ENCODE results near the gene TCF20.

Gene TCF20

GRCh38 chr22:42308892-42309468, 38.5 kb upstream of the TCF20 start:
- Histone ChIP-seq H3K9me3 (no peaks in the 10 kb centered on the region), H3K4me1 (peaks cover 51% of the 10 kb centered on the region), H3K36me3 (no peaks in the 10 kb centered on the region), H3K4me3 (ENCODE audit: low read depth, low read length) (no peak overlapping the region), H3K27me3 (no peaks in the 10 kb centered on the region)
- DNase-seq: peak; percentile 75
- TF ChIP-seq CTCF (IDR thresholded peaks at IDR 0.05; ENCODE audit: low read depth, low read length): peak; percentile 28

- H3K9me3 ChIP-seq: no peaks in the 10 kb centered on the region
- H3K4me3 ChIP-seq (ENCODE audit: low read depth, low read length): no peak overlapping the region
- TF ChIP-seq CTCF (IDR thresholded peaks at IDR 0.05; ENCODE audit: low read depth, low read length): peak; percentile 34
- peak; percentile 73 for DNase-seq
- peaks cover 50% of the 10 kb centered on the region for H3K4me1 ChIP-seq
- no peaks in the 10 kb centered on the region for H3K36me3 ChIP-seq
- H3K27me3 ChIP-seq: no peaks in the 10 kb centered on the region
These were observed 37.5 kb upstream of the TCF20 start for GRCh38 chr22:42307806-42308563.

GRCh38 chr22:42306010-42306409, 35.6 kb upstream of the TCF20 start:
- no peak overlapping the region for H3K4me3 ChIP-seq (ENCODE audit: low read depth, low read length)
- H3K27me3 ChIP-seq: no peaks in the 10 kb centered on the region
- H3K9me3 ChIP-seq: no peaks in the 10 kb centered on the region
- H3K4me1 ChIP-seq: peaks cover 46% of the 10 kb centered on the region
- DNase-seq: no peak
- no peaks in the 10 kb centered on the region for H3K36me3 ChIP-seq
- TF ChIP-seq CTCF (IDR thresholded peaks at IDR 0.05; ENCODE audit: low read depth, low read length): no peak

- Histone ChIP-seq H3K4me1 (peaks cover 37% of the 10 kb centered on the region), H3K9me3 (no peaks in the 10 kb centered on the region), H3K36me3 (no peaks in the 10 kb centered on the region), H3K27me3 (no peaks in the 10 kb centered on the region), H3K4me3 (ENCODE audit: low read depth, low read length) (no peak overlapping the region)
- TF ChIP-seq CTCF (IDR thresholded peaks at IDR 0.05; ENCODE audit: low read depth, low read length): no peak
- DNase-seq: no peak
These were observed 33.9 kb upstream of the TCF20 start for GRCh38 chr22:42304324-42304790.

- H3K4me3 ChIP-seq (ENCODE audit: low read depth, low read length): no peak overlapping the region
- peaks cover 30% of the 10 kb centered on the region for H3K4me1 ChIP-seq
- DNase-seq: no peak
These were observed 33.2 kb upstream of the TCF20 start for GRCh38 chr22:42303396-42304323.

More at GRCh38 chr22:42303396-42304323, 33.2 kb upstream of the TCF20 start:
- no peaks in the 10 kb centered on the region for H3K27me3 ChIP-seq
- no peaks in the 10 kb centered on the region for H3K9me3 ChIP-seq
- no peak for TF ChIP-seq CTCF (IDR thresholded peaks at IDR 0.05; ENCODE audit: low read depth, low read length)
- H3K36me3 ChIP-seq: no peaks in the 10 kb centered on the region
